Inflammatory macrophage (primary cell): ENCODE data around the gene ITGAE.
"Not testable (repeated sequence)": the region's sequence is repeated elsewhere in the genome, so short reads cannot be mapped to it uniquely, and the experiment has no call there.

Source experiments
- DNase-seq, 2 donors: peaks; one replicate each; pipeline ENCODE4 v3.0.0-alpha.2; 2020 to 2022

The ITGAE gene

DNA sequence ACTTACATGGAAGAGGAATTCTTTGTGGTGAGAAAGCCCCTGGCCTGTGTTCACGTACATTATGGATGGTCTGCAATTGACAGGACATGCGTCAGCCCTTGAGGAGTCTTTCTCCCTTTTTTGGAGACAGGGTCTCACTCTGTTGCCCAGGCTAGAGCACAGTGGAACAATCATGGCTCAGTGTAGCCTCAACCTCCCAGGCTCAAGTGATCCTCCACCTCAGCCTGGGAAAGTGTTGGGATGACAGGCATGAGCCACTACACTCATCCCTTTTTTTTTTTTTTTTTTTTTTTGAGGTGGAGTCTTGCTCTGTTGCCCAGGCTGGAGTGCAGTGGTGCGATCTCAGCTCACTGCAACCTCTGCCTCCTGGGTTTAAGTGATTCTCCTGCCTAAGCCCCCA, 72.9 kb downstream of the ITGAE start:
- DNase-seq = not testable (repeated sequence)

DNA sequence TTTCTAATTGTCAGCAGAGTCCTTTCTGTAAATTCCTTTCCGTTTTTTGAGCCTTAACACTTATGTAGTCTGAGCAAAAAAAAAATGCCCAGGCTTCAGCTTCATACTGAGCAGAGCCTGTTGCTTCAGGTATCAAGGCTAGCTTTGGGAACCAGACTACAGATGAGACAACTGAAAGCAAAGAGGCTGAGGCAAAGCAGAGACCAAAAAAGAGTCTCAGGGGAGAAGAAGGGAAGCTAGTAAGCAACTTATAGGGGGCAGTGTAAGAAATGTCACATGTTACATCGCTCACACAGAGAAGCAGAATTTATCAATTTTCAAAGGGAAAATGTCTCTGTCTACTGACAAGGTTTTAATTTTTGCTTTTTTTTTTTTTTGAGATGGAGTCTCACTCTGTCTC, 73.9 kb downstream of the ITGAE start:
- DNase-seq = no peak

DNA sequence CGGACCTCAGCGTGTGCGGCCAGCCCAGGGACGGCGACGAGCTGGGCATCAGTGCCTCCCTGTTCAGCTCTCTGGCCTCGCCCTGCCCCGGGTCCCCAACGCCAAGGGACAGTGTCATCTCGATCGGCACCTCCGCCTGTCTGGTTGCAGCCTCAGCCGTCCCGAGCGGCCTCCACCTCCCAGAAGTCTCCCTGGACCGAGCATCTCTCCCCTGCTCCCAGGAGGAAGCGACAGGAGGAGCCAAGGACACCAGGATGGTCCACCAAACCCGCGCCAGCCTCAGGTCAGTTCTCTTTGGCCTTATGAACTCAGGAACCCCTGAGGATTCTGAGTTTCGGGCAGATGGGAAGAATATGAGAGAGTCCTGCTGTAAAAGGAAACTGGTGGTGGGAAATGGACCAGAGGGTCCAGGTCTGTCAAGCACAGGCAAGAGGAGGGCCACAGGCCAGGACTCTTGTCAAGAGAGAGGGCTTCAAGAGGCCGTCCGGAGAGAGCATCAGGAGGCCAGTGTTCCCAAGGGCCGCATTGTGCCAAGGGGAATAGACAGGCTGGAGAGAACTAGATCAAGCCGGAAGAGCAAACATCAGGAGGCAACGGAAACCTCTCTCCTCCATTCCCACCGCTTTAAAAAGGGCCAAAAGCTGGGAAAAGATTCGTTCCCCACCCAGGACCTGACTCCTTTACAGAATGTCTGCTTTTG, 76.5 kb downstream of the ITGAE start:
- DNase-seq = no peak

DNA sequence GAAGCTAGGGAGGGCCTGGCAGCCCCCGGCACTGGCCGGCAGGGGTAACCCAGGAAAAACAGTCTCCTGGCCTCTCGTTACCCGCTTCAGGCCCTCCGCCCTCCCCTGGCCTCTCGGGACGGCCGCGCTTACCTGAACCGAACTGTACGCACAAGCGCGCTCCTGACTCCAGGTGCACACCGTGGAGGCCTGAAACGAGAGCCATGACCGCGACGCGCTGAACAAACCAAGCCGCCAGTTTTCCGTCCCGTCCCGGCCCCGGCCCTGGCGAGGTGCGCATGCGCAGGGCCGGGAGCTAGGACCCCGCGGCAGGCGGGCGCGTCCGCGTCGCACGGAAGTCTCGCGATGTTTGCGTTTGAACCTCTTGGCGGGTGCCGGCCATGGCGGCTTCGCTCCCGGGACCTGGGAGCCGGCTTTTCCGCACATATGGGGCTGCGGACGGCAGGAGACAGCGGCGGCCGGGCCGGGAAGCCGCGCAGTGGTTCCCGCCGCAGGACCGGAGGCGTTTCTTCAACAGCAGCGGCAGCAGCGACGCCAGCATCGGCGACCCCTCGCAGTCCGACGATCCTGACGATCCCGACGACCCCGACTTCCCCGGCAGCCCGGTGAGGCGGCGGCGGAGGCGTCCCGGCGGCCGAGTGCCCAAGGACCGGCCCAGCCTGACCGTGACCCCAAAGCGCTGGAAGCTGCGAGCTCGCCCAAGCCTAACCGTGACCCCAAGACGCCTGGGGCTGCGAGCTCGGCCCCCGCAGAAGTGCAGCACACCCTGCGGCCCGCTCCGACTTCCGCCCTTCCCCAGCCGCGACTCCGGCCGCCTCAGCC, 77.2 kb downstream of the ITGAE start, which contains the start of gene HASPIN:
Gene HASPIN (plus strand): TSS at position 348 of the 822 bp plus-strand sequence. CDS start 33 bp downstream, at position 381.
- peak; percentile 94 to 96 for DNase-seq

DNA sequence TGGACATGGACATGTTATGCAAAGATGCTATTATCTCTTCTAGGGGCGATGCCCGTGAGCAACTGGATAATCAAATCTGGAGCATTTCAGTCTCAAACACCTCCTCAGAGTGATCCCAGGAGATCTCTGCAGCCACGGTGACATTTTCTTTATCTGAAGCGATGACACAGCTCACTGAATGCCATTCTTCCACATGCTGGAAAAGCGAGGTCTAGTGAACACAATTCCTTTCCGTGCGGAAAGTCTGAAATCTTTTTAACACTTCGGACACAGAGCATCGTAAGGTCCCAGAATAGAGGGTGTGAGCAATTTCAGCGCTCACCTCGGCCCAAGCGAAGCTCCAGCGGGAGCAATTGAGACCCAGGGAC, 77.8 kb downstream of the ITGAE start:
- no peak for DNase-seq

DNA sequence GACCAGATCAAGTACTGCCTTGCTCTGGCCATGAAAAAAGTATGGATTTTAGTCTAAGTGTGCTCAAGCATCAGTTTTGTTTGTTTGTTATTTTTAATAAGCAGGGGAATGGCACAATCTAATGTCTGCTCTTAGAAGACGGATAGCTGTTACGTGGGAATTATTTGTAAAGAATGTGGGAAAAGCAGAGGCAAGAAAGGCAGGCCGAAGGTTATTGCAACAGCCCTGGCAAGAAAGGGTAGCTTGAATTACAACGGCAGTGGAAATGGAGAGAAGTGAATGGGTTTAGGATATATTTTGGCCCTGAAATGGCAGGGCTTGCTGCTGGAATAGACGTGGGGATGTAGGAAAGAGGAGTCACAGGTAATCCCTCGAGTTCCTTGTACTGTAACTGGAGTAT, 78.3 kb downstream of the ITGAE start:
- no peak for DNase-seq

DNA sequence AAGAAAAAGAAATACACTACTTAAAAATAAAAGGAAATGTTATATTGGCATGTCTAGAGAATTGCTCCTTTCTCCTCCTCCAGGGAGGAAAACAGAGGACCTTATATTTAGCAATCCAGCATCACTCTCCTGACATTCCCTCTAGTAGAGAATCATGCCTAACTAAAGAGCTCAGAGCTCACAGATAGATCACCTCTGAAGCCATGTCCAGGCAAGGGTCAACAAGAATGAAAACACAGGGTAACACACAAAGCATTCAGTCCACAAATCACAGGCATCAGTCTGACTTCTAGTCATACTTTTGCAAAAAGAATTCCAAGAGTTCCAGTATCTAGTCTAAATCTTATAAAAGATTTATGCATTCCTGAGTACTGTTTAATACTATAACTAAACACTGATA, 81.7 kb downstream of the ITGAE start:
- no peak for DNase-seq

DNA sequence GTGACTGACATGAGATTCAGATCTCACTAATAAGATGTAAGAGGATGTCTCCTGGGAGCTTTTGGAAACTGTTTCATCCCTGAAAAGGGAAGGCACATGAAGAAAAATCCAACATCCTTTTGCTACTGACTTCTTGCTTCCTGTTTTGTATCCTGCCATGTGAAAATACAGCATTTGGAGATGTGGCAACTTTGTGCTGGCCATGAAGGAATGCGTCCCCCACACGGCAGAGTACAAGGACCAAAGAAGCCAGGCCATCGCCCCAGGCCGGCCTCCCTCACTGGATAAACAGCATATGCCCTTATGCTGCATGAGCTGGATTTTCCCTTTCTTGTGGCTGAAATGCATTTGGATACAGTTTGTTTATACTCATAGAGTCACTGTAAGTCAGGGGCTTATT, 82.8 kb downstream of the ITGAE start:
- DNase-seq = peak; percentile 42 to 55

DNA sequence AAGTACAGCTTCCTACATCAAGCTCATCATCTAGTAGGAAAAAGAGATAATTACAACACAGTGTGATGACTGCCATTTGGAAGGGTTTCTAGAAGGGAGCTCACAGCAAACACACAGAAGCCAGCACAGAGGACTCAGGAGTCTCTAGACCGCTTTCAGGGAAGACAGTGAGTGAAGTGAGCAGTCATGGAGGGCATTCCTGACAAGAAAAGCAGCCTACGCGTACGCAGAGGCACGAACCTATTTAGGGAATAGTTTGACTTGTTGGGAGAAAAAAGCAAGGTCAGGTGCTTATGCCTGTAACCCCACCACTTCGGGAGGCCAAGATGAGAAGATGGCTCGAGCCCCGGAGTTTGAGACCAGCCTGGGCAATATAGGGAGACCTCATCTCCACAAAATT, 85.7 kb downstream of the ITGAE start:
- no peak for DNase-seq

DNA sequence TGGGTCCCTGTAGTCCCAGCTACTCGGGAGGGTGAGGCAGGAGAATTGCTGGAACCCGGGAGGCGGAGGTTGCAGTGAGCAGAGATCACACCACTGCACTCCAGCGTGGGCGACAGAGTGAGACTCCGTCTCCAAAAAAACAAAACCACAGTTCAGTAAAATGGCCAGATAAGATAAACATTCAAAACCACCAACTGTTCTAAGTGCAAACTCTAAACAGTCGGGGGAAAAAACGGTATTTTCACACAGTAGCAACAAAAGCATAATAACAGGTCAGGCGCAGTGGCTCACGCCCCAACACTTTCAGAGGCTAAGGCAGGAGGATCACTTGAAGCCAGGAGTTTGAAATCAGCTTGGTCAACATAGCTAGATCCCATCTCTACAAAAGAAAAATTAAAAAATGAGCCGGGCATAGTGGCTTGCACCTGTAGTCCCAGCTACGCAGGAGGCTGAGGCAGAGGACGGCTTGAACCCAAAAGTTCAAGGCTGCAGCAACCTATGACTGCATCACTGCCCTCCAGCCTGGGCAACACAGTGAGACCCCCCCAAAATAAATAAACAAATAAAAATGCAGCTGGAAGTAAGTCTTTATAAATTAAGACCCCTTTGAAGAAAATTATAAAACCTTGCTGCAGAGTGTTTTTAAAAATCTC, 88.1 kb downstream of the ITGAE start:
- no peak for DNase-seq

DNA sequence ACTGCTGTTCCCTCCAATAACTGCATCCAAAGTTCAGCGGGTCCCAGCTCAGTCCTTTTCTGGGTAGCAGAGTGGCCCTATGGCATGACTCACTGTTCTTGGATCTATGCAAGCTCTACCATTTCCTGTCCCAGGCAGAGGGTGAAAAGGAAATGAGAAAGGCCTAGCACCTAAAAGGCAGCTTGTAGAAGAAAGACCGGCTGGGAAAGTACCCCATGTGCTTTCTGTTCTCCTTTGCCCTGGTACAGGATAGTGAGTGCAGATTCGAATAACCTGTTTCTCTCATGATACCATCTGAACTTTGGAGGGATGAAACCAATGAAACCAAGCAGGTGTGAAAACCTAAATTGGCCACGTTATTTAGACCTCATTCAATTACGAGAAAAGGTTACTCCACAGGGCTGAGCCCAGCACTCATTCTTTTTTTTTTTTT, 90.0 kb downstream of the ITGAE start:
- peak; percentile 68 to 72 for DNase-seq

DNA sequence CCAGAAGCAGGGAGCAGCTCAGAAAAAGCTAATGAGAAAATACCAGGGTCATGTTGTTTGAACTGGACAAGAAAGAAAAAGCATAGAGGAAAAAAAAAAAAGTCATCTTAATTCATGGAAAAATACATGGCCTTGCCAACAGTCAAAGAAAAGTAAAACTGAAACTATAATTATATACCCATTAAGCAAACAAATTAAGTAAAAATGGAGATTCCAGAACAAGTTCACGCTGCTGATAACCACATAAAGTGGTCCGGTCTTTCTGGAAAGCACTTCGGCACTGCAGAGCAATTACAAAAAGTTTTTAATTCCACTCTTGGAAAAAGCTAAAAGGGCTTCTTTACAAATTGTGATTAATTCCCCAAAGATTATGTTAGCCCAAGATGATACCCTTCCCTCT, 92.6 kb downstream of the ITGAE start:
- no peak for DNase-seq

DNA sequence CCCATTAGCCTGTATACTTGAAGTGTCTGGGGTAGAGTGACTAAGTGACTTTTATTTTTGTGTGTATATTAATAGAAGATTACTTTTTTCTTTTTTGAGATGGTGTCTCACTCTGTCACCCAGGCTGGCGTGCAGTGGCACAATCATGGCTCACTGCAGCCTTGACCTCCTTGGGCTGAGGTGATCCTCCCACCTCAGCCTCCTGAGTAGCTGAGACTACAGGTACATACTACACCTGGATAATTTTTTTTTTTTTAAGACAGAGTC, 95.3 kb downstream of the ITGAE start:
- DNase-seq = not testable (repeated sequence)

DNA sequence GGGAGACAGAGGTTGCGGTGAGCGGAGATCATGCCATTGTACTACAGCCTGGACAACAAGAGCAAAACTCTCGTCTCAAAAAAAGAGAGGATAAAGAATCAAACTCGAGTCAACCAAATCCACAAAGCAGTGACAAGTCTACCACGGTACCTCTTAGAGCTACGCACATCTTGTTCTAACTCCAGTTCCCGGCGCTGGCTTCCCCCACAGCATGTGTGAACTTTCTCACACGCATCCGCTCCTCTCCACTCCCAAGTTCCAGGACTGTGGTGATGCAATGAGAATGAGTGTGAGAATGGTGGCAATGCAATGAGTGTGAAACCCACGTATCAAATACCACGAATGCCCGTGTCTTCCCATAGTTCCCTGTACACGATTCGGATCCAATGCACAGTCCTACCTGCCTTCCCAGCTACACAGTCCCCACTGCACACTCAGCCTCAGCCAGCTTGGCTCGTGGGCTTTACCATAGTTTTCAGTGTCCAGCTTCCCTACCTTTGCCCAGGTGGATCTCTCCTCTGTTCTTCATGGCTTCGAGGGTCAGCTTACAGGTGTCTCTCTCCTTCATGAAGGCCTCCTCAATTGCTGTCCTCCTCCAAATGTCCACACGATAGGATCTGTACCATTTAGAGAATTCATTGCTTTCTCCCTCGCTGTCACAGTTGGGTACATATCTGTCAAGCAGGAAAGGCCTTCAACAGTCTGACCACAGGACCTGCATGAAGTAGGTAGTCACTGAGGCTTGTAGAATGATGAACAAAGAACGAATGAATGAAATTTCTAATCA, 95.9 kb downstream of the ITGAE start:
- no peak for DNase-seq

DNA sequence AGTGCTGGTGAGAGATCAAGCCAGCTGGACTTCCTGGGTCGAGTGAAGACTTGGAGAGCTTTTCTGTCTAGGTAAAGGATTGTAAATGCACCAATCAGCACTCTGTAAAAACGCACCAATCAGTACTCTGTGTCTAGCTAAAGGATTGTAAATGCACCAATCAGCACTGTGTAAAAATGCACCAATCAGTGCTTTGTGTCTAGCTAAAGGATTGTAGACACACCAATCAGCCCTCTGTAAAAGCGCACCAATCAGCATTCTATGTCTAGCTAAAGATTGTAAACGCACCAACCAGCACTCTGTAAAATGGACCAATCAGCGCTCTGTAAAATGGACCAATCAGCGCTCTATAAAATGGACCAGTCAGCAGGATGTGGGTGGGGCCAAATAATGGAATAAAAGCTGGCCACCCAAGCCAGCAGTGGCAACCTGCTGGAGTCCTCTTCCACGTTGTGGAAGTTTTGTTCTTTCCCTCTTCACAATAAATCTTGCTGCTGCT, 98.9 kb downstream of the ITGAE start:
- DNase-seq = not testable (repeated sequence)

DNA sequence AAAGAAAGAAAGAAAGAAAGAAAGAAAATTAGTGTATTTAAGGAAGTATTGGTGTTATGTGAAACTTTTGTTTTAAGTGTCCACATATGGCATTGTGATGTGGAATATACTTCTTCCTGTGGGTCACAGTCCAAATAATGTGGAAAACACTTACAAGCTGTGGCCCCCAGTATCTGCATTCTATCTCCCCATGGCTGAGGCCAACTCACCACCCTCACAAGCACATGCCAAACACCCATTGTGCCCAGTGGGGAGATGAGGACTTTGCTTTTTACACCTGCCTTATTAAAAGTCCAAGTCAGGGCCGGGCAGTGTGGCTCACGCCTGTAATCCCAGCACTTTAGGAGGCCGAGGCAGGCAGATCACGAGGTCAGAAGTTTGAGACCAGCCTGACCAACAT, 101.0 kb downstream of the ITGAE start:
- DNase-seq = no peak

DNA sequence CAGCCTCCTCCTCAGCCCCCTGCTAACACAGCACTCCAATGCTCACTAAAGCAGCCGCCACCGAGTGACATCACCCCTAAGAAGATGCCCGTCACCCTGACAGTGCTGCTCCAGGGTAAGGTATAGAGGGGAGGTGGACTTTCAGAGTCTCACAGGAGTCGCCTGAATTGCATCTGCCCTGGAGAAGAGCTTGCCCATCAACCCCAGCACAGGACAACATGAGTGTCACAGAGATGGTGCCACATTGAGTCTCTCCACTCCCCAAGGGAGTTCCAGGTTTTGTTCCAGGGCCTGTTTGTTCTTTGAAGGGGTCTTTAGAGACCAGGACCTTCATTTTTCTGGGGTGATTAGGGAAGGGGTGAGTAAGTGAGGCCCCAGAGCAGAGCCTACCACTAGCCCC, 102.8 kb downstream of the ITGAE start:
- DNase-seq = no peak

DNA sequence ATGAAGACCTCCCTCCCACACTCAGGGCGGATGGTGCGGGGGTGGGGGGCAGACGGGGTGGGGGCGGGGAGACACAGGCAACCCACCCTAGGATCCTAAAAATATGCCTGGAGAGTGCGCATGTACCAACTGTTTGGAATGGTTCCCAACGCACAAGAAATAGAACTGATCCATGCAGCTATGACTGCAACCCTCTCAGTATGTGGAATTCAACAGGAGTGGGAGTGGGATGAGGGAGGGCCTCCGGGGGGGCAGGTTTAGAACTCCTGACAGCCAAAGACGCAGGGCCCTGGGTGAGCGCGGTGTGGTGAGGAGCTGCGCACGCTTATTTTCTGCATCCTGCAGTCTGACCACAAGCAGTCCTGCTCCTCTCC, 103.9 kb downstream of the ITGAE start:
- DNase-seq = no peak

DNA sequence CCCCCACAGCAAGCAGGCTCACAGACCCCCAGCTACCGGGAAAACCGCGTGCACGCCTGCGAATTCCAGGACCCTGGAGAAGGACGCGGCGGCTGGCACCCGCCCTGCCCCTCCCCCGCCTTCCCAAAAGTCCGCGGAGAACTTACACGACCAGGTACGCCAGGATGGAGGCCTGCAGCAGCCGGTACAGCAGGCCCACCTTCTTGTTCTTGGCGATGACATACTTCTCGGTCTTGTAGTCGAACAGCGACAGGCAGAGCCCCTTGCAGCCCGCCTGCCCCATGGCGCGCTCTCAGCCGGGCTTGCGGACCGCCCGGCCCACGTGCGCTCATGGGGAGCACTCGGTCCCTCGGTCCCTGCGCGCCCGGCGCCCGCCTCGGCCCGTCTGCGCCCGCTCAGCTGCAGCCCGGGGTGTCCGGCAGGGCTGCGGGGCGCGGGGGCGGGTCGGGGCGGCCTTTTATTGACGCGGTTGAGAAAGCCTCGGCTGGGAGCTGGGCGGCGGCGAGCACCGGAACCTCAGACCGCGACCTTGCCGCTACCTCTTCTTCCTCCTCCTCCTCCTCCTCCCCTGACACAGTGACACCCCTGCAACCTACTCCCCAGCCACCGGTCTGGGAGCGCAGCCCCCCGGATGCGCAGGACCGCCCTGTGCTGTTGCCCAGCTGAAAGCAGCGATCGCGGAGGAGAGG, 105.1 kb downstream of the ITGAE start, which contains the start of gene P2RX5:
Gene P2RX5 (minus strand): TSS at position 433 of the 689 bp plus-strand sequence. CDS start 150 bp downstream, at position 283.
- DNase-seq = peak; percentile 38 to 52

DNA sequence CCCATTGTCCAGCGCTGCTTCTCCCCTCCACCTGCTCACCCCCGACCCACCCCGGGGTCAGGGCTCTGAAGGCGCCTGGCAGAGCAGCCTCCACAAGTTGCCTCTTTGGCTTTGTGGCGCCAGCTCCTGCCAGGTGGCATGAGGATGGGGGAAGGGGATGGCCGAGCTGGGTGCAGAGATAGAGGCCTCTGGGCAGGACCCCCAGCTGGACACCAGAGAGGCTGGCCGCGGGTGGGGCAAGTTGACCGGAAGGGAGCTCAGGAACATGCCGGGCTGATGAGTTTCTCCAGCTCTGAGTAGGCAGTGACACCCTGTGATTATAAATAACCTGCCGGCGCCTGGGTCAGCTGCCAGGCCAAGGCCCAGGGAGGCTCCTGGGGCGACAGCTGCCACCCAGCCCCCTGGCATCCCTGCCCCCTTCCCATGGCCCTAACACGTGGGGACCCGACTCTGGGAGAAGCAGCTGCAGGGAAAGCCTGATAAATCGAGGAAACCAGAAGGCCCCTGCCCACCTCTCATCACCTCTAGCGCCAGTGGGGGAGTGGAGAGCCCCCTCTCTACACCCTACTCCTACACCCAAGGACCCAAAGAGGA, 105.8 kb downstream of the ITGAE start:
- no peak for DNase-seq

DNA sequence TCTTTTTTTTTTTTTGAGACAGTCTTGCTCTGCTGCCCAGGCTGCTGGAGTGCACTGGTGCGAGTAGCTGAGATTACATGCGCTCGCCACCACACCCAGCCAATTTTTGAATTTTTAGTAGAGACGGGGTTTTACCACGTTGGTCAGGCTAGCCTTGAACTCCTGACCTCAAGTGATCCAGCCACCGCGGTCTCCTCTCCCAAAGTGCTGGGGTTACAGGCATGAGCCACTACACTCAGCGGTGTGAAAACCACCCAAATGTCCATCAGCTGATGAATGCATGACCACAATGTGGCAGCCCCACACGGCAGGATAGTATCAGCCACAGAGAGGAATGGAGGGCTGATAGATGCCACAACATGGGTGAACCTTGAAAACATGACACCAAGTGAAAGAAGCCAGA, 107.2 kb downstream of the ITGAE start:
- DNase-seq = no peak

DNA sequence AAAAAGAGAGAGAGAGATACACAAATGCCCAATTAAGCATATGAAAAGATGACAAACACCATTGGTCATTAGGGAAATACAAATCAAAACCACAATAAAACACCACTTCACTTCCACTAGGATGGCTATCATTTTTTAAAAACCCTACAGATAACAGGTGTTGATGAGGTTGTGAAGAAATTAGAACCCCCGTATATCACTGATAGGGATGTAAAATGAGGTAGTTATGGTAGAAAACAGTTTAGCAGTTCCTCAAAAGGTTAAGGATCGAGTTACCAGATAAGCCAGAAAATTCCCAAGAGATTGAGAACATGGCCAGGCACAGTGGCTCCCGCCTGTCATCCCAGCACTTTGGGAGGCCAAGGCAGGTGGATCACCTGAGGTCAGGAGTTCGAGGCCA, 107.8 kb downstream of the ITGAE start:
- DNase-seq = no peak
